ENCODE measurements around the gene PCNT.
"Not testable (repeated sequence)": the region's sequence is repeated elsewhere in the genome, so short reads cannot be mapped to it uniquely, and the experiment has no call there.

Gene PCNT

GRCh38 chr21:46458315-46459023 is 134.5 kb downstream of the PCNT start, which contains the start of gene DIP2A:
TSS of gene DIP2A (plus strand) at chr21:46458891. CDS start at chr21:46459132, 241 bp downstream.
- FAIRE-seq, result no peak

DNA sequence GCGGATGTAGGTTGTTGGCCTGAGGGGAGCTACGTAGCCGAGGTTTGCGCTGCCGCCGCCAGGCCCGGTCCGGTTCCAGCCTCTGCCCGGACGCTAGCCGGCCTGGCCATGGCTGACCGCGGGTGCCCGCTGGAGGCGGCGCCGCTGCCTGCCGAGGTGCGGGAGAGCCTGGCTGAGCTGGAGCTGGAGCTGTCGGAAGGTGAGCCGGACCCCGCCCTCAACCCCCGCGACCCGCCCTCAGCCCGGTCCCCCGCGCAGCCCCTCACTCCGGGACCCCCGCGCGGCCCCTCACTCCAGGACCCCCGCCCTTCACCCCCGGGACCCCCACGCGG is 135.0 kb downstream of the PCNT start:
- no peak for FAIRE-seq

DNA sequence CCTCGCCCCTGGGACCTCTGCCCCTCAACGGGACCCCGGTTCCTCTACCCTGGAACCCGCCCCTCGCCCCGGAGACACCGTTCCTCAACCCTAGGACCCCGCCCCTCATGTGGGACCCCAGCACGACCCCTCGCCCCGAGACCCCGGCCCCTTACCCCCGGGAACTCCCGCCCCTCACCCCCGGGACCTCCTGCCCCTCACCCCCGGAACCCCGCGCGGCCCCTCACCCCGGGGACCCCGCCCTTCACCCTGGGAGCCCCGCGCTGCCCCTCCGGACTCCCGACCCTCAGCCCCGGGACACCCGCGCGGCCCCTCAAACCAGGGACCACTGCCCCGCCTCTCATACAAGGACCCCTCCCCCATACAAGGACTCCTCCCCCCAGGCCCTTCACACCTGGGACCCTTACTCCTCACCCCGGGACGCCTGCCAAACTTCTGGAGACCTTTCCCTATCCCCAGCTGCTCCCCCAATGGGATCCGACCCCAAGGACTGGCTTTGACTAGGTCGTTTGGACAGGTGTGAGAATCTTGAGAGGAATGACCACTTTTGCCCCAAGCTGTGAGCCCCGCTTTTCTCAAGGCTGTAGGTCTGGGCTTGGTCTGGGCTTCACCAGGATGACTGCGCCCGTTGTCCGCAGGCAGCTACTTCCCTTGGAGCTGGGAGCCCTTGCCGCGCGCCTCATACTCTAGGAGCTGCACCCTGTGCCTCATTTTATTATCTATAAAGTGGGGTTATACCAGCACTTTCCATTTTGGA is 135.6 kb downstream of the PCNT start:
- FAIRE-seq, result no peak

DNA sequence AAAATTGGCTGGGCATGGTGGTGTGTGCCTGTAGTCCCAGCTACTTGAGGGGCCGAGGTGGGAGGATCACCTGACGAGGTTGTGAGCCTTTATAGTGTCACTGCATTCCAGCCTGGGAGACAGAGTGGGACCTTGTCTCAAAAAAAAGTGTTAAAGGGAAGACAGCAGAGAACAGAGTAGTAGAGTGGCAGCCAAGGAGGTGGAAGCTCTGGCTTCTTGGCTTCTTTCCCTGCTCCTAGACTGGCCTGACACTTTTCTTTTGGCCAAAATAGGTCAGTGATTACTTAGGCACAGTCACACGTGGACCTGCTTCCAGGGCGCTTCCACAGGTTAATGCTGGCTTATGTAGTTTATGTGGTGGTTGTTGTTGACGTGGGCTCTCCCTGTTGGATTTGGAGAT is 138.0 kb downstream of the PCNT start:
- FAIRE-seq, result no peak

DNA sequence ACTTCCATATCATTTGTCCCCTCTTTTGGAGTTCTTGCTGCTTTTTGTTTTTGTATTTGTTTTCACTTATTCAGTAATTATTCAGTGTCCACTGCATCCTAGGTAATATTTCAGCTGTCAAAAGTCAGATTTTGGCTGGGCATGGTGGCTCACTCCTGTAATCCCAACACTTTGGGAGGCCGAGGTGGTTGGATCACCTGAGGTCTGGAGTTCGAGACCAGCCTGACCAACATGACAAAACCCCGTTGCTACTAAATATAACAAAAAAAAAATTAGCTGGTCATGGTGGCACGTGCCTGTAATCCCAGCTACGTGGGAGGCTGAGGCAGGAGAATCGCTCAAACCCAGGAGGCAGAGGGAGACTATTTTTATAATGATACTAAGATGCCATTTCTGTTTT is 141.2 kb downstream of the PCNT start:
- not testable (repeated sequence) for FAIRE-seq

DNA sequence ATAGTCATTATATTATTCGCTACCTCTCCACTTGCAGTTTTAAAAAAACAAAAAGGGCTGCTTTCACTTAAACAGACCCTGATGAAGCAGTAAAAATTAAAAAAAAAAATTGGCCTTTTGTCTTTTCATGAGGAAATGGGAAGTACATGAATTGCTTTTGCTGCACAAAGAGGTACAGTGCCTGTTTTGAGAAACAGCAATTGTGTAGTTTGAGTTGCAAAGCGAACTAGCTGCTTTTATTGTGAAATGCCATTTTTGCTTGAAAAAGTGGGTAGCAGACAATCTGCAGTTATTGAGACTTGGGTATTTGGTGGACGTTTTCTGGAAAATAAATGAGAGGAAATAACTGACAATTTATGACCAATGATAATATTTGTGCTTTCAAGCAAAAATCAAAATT is 141.7 kb downstream of the PCNT start:
- FAIRE-seq, result no peak

GRCh38 chr21:46468108-46468774 is 144.3 kb downstream of the PCNT start:
- FAIRE-seq, result no peak

- FAIRE-seq, result no peak
Observed at GRCh38 chr21:46469275-46469674, 145.3 kb downstream of the PCNT start.

DNA sequence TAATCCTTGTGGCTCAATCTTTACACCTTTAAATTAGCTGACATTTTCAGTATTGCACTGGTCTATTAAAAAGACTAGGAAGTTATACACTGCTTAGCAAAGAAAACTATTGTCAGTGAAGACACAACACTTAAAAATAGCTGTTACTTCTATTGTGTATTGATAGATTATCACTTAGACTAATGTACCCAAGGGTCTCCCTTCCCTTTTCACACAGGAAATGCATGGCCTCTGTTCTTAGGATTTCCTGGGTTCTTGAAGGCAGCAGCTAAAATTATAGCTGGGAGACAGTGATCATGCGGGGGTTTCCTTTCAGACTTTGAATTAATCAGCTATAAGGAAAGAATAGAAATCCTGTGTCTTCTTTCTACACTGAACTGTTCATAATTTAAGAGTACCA is 147.6 kb downstream of the PCNT start:
- no peak for FAIRE-seq

DNA sequence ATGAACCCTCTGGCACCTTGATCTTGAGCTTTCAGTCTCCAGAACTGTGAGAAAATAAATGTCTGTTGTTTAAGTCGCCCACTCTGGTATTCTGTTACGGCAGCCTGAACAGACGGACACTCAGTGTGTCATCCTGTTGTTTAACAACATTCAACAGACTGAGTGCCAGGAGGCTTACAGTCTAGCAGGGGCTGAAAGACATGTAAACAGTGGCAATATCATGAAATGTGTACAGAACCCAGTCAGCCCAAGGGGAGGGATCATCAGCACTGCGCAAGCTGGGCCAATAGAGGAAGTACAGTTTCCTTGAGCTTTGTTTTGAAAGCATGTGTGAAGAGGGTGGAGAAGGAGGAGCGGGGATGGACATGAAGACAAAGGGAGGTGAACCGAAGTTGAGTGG is 148.3 kb downstream of the PCNT start:
- FAIRE-seq, result no peak

GRCh38 chr21:46474382-46474781 is 150.4 kb downstream of the PCNT start:
- no peak for FAIRE-seq

GRCh38 chr21:46475296-46475695 is 151.3 kb downstream of the PCNT start:
- FAIRE-seq, result no peak

DNA sequence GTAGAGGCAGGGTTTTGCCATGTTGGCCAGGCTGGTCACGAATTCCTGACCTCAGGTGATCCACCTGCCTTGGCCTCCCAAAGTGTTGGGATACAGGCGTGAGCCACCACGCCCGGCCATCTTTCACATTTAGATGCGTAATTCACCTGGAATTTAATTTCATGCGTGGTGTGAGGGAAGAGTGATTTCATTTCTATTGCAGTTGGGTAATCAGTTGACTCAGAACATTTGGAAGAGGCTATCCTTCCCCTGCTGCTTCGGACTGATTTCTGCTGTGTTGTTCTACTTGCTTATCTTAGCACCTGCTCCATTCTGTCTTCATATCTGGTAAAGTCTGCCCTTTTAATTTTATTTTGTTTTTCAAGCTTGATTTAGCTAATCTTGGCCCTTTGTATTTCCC is 153.8 kb downstream of the PCNT start:
- FAIRE-seq, result no peak

- FAIRE-seq, result no peak
Observed at GRCh38 chr21:46478910-46479309, 155.0 kb downstream of the PCNT start.

- no peak for FAIRE-seq
Observed at GRCh38 chr21:46480466-46480865, 156.5 kb downstream of the PCNT start.

GRCh38 chr21:46482225-46482845 is 158.4 kb downstream of the PCNT start:
- no peak for FAIRE-seq

DNA sequence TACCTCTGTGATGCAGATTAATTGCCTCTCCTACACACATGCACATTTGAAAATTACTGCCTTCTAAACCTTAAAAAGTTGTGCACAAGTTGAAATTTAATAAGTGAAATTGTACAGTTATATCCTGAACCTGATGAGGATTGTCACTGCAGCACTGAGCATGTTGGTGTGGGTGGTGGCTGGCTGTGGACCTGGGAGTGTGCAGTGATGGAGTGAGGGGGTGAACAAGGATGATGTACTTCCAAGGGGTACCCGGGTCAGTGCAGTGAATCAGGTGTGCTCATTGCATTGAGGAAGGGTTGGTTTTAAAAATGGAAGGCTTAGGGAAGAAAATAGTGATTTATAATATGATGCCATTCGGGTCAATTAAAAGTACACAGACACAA is 158.9 kb downstream of the PCNT start:
- no peak for FAIRE-seq

DNA sequence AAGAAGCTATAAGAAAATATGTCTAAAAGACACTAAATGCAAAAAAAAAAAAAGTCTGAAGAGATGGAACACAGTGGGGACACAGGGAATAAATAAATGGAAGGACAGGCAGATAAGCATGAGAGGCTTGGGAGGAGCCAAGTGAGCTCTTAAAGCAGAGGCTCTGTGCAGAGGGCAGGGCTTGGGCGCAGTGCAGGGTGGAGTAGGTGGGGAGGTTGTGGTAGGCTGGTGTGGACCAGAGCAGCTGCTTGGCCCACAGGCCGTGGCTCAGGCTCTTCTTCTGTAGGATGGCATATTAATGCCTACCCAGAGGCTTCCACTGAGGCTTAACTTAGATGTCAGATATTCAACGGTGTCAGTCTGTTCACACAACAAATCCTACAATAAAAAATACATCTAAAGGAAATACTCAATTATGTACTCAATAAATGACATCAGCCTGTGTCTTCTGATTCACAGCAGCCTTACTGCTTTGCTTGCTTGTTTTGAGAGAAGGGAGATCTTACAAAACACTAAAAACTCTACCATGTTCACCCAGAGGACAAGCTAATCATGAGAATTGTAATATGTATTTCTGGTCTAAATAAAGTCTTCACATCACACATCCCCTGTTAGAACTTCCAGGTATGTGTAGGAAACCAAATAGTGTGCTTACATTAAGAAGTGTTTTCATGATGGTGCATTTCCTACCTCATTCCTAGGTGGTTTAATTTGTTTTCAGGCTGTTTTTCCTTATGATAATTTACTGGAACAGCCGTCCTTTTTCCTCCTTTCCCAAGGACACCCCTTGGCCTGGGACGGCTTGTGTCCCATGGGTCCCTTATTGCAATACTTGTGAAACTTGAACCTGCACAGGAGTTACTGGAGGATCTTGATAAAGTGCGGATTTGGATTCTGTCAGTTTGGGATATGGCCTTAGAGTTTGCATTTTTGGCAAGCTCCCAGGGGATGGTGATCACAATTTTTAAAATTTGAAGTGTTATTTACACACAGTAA is 159.6 kb downstream of the PCNT start:
- FAIRE-seq, result no peak

DNA sequence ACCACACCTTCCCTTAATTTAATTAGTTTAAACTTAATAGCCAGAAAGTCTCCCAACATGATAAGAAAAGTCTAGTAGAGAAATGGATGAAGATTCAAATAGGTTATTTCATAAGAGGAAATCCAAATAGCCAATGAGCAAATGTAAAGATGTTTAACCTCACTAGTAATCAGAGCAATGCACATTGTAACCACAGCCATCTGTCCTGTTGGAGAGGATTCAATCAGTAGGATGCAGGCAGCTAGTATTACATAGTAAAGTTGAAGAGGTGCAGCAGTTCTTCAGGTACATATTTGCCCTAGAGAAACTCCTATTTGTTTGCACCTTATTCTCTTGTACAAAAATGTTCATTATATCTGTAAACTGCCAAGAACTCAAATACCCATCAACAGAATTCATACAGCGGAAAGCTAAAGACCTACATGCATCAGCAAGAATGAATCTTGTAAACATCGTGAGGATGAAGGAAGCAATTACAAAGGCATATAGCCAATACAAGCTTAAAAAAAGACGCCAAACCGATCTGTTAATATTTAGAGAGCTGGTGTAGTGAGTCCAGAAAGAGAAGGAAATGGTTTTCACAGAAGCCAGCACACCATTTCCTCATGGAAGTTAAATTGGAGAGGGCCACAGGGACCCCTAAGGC is 162.6 kb downstream of the PCNT start:
- no peak for FAIRE-seq

- FAIRE-seq, result no peak
Observed at GRCh38 chr21:46489162-46489663, 165.3 kb downstream of the PCNT start.

GRCh38 chr21:46489800-46490199 is 165.8 kb downstream of the PCNT start:
- no peak for FAIRE-seq

DNA sequence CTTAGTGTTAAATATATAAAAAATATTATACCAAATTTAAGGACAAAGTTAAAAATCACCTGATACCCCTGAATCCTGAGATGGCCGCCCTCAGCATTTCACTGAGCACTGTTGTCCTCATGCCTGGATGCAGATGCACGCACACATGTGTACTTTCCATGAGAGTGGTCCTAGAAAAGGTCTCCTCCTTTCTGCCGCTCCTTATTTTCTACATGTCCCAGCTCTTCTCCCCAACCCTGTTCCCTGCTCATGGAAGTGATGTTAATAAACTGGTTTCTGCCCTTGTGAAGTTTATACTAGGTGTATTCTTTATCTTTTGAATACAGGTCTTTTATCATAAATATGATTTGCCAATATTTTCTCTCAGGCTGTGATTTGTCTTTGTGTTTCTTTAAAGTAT is 167.6 kb downstream of the PCNT start:
- no peak for FAIRE-seq

All from TTC549 (cell line).